GM18858 (cell line): ENCODE data around the gene CTBP1.

ENCODE experiments used
- ATAC-seq: cut with Tn5 transposase; IDR thresholded peaks from one replicate; pipeline ENCODE4 v1.9.1; 2021; ENCODE audit not compliant: unreplicated experiment

Gene CTBP1

GRCh38 chr4:1199556-1200331 lies 49.2 kb downstream of the CTBP1 start:
- no peak for ATAC-seq

GRCh38 chr4:1198098-1198844 lies 50.7 kb downstream of the CTBP1 start:
- no peak for ATAC-seq

- ATAC-seq: no peak
These were observed 52.3 kb downstream of the CTBP1 start for GRCh38 chr4:1196421-1197183.

- ATAC-seq: no peak
These were observed 53.0 kb downstream of the CTBP1 start for GRCh38 chr4:1195891-1196401.

GRCh38 chr4:1195109-1195671 lies 53.7 kb downstream of the CTBP1 start:
- no peak for ATAC-seq

- no peak for ATAC-seq
These were observed 54.7 kb downstream of the CTBP1 start for GRCh38 chr4:1194010-1194900.

- ATAC-seq: no peak
These were observed 55.5 kb downstream of the CTBP1 start for GRCh38 chr4:1193206-1194009.

GRCh38 chr4:1192493-1193205 lies 56.3 kb downstream of the CTBP1 start:
- ATAC-seq: no peak

- no peak for ATAC-seq
These were observed 56.8 kb downstream of the CTBP1 start for GRCh38 chr4:1192091-1192492.

- ATAC-seq: no peak
These were observed 57.3 kb downstream of the CTBP1 start for GRCh38 chr4:1191621-1192020.

GRCh38 chr4:1187182-1187581 lies 61.7 kb downstream of the CTBP1 start:
- no peak for ATAC-seq

GRCh38 chr4:1183985-1184773 lies 64.8 kb downstream of the CTBP1 start:
- no peak for ATAC-seq

GRCh38 chr4:1182313-1182712 lies 66.6 kb downstream of the CTBP1 start:
- ATAC-seq: no peak

- no peak for ATAC-seq
These were observed 68.3 kb downstream of the CTBP1 start for GRCh38 chr4:1180663-1181062.

- ATAC-seq: no peak
These were observed 69.0 kb downstream of the CTBP1 start for GRCh38 chr4:1179976-1180375.

GRCh38 chr4:1179089-1179441 lies 69.9 kb downstream of the CTBP1 start:
- ATAC-seq: no peak

GRCh38 chr4:1178300-1179088 lies 70.4 kb downstream of the CTBP1 start:
- ATAC-seq: no peak
